Measurements from ENCODE around the gene TMEM175. TPM values are rescaled to one million over a fixed set of nuclear protein-coding genes. Genes with fewer than 3 reads are reported as not detected.

Gene TMEM175
- total RNA-seq, 1 experiment from 2014 or later, result 10.0 TPM

DNA sequence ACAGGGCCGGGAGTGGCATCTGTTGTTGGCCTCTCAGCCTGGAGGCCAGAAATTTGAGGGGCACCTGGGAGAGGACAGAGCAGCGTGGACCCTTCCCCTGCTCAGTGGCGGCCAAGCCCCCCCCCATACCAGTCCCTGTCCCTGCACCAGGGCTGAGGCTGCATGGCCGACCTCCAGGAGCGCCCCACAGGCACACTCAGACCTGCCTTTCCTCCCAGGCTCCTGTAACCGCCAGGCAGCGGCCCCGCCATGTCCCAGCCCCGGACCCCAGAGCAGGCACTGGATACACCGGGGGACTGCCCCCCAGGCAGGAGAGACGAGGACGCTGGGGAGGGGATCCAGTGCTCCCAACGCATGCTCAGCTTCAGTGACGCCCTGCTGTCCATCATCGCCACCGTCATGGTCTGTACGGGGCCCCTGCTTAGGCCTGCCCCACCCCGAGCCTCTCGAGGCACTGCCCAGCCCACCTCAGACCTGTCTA, 15.3 kb downstream of the TMEM175 start:
- H3K36me3 ChIP-seq (ENCODE audit: insufficient read depth, low read length, poor library complexity, severe bottlenecking), result no peaks in the 10 kb centered on the region
- ChIA-PET CTCF (no interaction called here), POLR2A (ENCODE audit: low non-redundant PET) (no interaction called here)
- H3K4me1 ChIP-seq (ENCODE audit: insufficient read depth, low read length, poor library complexity, severe bottlenecking), result no peaks in the 10 kb centered on the region
- TF ChIP-seq, protein P1, sequence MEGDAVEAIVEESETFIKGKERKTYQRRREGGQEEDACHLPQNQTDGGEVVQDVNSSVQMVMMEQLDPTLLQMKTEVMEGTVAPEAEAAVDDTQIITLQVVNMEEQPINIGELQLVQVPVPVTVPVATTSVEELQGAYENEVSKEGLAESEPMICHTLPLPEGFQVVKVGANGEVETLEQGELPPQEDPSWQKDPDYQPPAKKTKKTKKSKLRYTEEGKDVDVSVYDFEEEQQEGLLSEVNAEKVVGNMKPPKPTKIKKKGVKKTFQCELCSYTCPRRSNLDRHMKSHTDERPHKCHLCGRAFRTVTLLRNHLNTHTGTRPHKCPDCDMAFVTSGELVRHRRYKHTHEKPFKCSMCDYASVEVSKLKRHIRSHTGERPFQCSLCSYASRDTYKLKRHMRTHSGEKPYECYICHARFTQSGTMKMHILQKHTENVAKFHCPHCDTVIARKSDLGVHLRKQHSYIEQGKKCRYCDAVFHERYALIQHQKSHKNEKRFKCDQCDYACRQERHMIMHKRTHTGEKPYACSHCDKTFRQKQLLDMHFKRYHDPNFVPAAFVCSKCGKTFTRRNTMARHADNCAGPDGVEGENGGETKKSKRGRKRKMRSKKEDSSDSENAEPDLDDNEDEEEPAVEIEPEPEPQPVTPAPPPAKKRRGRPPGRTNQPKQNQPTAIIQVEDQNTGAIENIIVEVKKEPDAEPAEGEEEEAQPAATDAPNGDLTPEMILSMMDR (conservative IDR thresholded peaks at IDR 0.05; ENCODE audit: low read depth, low read length), result no peak
- H3K9me3 ChIP-seq (ENCODE audit: low read depth, low read length, poor library complexity, severe bottlenecking), result no peaks in the 10 kb centered on the region
- H3K4me3 ChIP-seq (ENCODE audit: low read depth, low read length, poor library complexity, severe bottlenecking), result no peak overlapping the region
- peaks cover 2% of the 10 kb centered on the region for H3K27me3 ChIP-seq (replicated peaks; ENCODE audit: insufficient read depth, low read depth, low read length, poor library complexity)
- intact Hi-C loops (cut with micrococcal nuclease; ENCODE audit: unreplicated experiment), result no loop called here
- no peak for DNase-seq (ENCODE audit: low spot score)
- no TSS peak for BruUV-seq (replicated peaks)
- no peak overlapping the region for H3K27ac ChIP-seq (ENCODE audit: low read depth, low read length, poor library complexity, severe bottlenecking)

DNA sequence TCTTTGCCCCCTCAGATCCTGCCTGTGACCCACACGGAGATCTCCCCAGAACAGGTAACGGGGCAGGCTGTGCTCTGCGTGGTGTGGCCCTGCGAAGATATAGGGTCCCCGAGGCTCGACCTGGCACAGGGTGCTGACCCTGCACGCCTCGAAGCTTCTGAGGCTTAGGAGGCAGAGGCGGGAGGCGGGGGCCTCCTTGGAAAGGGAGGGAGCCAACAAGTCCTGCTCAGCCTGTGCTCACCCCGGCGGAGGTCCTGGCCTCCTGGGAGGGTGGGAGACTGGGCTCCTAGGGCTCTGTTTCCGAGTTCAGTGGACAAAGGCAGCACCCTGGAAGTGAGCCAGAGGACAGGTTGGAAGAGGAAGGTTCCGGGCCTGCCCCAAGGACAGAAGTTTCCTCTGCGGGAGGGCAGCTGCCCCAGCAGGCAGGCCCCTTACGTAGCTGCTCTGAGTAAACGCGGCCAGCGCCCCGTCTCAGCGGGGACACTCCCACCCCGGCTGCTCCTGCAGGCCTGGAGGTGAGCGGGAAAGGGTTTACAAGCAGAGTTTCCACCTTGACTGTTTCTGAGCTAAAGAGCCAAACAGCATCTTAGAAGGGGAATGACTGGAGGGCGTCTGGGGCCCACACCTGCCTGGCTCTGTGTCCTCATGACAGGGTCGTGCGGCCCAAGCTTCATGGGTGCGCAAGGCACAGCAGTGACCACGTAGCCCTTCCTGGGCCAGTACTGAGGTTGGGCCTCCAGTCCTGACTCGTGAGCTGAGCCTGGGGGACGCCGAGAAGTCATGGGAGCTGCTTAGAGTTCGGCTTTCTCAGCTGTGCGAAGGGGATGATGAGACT, 16.1 kb downstream of the TMEM175 start:
- Histone ChIP-seq H3K27me3 (replicated peaks; ENCODE audit: insufficient read depth, low read depth, low read length, poor library complexity) (peaks cover 2% of the 10 kb centered on the region), H3K4me3 (ENCODE audit: low read depth, low read length, poor library complexity, severe bottlenecking) (no peak overlapping the region), H3K9me3 (ENCODE audit: low read depth, low read length, poor library complexity, severe bottlenecking) (no peaks in the 10 kb centered on the region), H3K36me3 (ENCODE audit: insufficient read depth, low read length, poor library complexity, severe bottlenecking) (no peaks in the 10 kb centered on the region), H3K27ac (ENCODE audit: low read depth, low read length, poor library complexity, severe bottlenecking) (no peak overlapping the region), H3K4me1 (ENCODE audit: insufficient read depth, low read length, poor library complexity, severe bottlenecking) (no peaks in the 10 kb centered on the region)
- ChIA-PET CTCF (no interaction called here), POLR2A (ENCODE audit: low non-redundant PET) (no interaction called here)
- BruUV-seq (replicated peaks), result no TSS peak
- TF ChIP-seq EZH2 (IDR thresholded peaks at IDR 0.05; ENCODE audit: borderline replicate concordance, low read depth, low read length, poor library complexity, severe bottlenecking), result no peak
- TF ChIP-seq, protein P1 (conservative IDR thresholded peaks at IDR 0.05; ENCODE audit: low read depth, low read length), result no peak
- intact Hi-C loops (cut with micrococcal nuclease; ENCODE audit: unreplicated experiment), result no loop called here
- no peak for DNase-seq (ENCODE audit: low spot score)

DNA sequence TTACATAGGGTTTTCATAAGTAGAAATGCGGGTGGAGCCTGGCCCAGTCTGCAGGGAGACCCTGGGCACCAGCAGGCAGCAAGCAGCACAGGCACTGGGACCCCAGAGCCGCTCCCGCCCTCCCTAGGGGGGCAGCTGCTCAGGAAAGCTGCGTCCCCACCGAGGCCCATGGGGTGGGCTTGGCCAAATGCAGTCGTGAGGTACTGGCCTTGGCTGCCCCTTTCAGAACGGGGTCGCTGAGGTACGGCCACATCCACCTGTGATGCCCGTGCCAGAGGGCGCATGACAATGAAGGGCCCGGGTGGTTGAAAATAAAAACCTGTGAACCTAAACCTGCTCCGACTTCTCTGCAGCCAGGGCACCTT, 16.7 kb downstream of the TMEM175 start:
- ChIA-PET POLR2A (ENCODE audit: low non-redundant PET) (no interaction called here), CTCF (no interaction called here)
- Histone ChIP-seq H3K4me3 (ENCODE audit: low read depth, low read length, poor library complexity, severe bottlenecking) (no peak overlapping the region), H3K36me3 (ENCODE audit: insufficient read depth, low read length, poor library complexity, severe bottlenecking) (no peaks in the 10 kb centered on the region), H3K4me1 (ENCODE audit: insufficient read depth, low read length, poor library complexity, severe bottlenecking) (no peaks in the 10 kb centered on the region), H3K9me3 (ENCODE audit: low read depth, low read length, poor library complexity, severe bottlenecking) (no peaks in the 10 kb centered on the region), H3K27me3 (replicated peaks; ENCODE audit: insufficient read depth, low read depth, low read length, poor library complexity) (peaks cover 2% of the 10 kb centered on the region), H3K27ac (ENCODE audit: low read depth, low read length, poor library complexity, severe bottlenecking) (no peak overlapping the region)
- no TSS peak for BruUV-seq (replicated peaks)
- intact Hi-C loops (cut with micrococcal nuclease; ENCODE audit: unreplicated experiment), result no loop called here
- TF ChIP-seq EZH2 (IDR thresholded peaks at IDR 0.05; ENCODE audit: borderline replicate concordance, low read depth, low read length, poor library complexity, severe bottlenecking), result no peak
- TF ChIP-seq, protein P1 (conservative IDR thresholded peaks at IDR 0.05; ENCODE audit: low read depth, low read length), result no peak
- DNase-seq (ENCODE audit: low spot score), result no peak
